Measurements from ENCODE around the gene MPG. TPM values are rescaled to one million over a fixed set of nuclear protein-coding genes. Genes with fewer than 3 reads are reported as not detected.

The MPG gene
- total RNA-seq, 1 donor from 2014 or later, result 40.4 TPM

DNA sequence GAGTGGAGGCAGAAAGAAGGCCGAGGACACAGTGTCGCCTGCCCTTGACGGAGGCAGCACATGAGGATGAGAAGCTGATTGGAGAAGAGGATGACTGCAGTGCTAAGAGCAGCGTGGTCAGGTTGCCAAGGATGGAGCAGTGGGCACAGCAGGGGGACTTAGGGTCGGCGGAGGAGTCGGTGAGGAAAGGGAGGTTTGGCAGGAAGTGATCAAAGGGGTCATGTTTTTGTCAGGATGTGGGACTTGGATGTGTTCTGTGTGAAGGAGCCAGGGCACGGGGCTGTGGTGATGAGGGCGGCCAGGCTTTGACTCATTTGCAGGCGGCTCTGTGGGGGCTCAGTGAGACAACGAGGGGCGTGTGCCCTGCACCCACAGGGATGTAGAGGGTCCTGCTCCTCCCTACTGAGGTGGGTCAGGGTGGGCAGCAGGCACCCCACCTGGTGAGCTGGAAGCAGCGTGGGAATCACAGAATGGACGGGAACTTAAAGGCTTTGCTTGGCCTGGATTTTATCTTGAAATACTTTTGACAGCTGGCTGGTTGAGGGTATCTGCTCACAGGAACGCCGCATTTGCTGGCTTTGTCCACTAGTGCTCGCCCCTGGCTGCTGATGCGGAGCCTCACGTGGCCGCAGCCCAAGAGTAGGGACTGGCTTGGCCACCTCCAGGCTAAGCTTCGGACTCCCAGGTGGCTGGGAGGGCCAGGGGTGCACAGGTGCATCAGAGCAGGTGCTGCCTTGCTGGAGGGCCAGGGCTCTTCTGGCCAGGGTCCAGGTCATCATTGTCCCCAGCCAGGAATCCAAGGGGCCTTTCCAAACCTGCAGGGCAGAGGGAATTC lies 6.0 kb downstream of the MPG start:
- DNase-seq, result no peak

DNA sequence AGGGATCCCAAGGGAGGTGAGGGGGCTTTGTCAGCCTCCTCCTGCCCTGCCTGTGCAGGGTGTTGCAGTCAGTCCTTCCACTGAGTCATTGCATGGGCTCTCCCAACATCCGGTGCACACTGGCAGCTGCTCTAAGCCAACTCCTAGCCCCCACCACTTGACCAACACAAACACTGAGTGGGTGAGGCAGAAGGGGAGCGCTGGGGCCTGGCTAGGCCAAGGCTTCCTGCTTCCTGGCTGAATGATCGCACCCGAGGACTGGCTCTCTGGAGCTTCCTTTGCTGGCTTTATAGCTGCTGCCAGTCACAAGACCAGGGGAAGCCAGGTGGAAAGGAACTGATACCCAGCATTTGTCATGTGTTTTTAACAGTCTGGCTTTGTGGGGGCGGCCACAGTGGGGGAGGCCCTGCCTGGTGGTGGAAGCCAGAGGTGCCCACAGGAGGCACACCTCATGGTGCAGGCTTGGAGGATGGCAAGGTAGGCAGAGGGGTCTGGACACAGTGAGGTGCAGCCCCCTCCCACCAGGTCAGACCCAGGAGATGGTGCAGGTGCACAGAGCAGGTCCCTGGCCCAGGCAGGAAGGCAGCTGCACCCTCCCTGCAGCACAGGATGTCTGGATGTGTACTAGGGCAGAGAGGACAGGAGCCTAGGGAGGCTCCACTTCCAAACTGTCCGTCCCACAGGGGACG lies 6.8 kb downstream of the MPG start:
- DNase-seq, result no peak

DNA sequence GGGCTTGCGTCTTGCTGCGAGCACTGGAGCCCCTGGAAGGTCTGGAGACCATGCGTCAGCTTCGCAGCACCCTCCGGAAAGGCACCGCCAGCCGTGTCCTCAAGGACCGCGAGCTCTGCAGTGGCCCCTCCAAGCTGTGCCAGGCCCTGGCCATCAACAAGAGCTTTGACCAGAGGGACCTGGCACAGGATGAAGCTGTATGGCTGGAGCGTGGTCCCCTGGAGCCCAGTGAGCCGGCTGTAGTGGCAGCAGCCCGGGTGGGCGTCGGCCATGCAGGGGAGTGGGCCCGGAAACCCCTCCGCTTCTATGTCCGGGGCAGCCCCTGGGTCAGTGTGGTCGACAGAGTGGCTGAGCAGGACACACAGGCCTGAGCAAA lies 7.4 kb downstream of the MPG start:
- DNase-seq, result no peak

DNA sequence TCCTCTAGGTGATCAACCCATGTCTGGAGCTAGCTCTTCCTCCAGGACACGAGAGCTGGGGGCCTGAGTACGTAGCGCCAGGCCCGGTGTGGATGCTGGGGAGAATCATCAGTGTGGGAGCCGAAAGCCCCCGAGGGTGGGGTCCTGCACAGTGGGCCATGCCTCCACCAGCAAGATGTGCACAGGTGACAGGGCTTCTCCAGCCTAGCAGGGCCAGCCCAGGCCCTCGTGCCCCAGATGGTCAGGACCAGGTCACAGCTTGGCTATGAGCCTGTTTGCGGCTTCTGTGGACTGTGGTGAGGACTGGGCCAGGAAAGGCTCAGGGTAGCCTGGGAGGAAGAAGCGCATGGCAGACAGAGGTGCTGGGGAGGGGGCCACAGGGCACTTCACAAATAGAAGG lies 7.8 kb downstream of the MPG start:
- no peak for DNase-seq

DNA sequence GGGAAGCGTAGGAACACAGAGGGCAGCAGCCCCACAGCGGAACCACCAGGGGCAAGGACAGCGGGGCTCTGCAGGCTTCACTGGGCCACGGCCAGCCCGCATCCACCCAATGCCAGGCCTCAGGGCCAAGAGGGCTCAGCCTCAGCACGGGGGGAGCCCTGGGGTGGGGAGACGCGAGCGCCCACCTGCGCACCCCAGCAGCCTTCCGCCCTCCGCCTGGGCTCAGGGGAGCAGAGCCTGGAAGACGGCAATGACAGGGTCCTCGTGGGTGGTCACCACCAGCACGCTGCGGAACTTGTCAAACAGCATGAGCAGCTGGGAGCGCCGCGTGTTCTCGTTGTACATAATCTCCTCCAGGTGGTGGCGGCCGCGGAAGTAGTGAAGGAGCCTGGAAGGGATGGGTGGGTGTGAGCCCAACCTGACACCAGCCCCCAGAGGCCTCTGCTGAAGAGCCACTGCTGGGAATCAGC lies 8.5 kb downstream of the MPG start:
- no peak for DNase-seq

DNA sequence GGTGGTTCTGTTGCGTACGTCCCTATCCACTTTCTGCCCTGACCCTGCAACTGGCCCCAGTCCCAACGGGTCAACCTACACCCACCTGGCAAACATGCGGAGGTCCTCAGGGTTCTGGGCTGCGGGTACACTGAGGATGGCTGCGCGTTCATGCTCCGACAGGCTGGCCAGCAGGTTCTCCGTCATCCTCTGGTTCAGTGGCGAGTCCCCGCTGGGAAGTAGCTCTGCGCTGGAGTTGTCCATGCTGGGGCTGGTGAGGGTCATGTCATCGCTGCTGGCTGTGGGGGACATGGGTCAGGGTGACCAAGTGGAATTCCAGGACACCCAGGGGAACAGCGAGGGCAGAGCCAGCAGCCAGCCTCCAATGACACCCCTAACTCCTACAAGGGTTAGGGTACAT lies 10.6 kb downstream of the MPG start:
- DNase-seq, result no peak

DNA sequence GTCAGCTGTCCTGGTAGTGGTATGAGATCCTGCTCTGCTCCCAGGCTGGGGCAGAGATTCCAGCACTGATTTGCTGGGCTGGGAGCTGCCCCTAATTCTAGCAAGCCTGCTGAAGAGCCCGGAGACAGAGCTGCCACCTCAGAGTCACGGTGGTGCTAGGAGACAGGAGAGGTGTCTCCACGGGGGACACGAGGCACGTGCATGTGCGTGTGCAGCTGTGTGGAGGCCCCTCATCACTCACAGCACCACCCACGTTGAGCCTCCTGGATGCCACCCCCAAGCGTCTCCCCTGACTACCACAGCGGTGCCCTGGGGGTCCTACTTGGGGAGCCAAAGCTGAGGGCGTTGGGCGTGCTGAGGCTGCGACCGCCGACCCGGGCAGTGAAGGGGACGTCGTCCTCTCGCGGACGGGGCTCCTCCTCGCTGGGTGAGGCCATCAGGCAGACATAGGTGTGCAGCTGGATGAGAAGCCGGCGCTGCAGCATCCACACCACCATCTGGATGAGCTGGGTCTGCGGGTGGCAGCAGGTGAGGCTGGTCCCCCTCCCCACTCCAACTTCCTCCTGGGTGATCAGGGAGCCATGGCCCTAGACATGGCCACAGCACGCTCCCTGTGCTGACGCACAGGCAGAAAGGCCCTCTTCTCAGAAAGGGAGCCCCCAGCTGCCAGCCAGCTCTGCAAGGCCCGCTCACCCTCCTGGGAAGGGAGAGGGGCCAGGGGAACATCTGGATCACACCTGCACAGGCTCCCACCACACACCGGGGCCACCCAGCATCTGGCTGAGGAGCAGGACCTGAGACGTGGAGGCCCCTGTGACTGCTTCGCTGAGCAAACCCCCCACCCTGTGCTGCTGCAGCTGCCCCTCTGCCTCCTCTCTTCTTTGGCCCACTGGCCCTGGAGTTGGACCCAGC lies 11.6 kb downstream of the MPG start:
- DNase-seq, result no peak

DNA sequence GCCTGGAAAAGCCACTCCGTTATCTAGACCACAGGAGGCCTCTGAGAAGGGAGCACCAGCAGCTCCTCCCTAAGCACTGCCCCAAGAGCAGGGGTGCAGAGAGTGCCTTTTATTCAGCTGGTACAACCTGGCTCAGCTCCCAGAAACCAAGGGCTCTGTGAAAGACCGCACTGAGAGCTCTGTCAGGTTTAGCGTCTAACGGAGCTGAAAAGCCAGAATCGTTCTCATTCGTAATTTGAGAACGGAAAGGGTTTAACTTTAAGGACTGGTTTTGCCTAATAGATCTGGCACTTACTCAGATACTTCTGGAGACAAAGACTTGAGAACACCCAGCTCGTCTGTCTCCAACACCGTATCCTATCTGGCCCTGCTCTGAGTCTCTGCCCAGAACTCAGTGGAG lies 13.5 kb downstream of the MPG start:
- no peak for DNase-seq

DNA sequence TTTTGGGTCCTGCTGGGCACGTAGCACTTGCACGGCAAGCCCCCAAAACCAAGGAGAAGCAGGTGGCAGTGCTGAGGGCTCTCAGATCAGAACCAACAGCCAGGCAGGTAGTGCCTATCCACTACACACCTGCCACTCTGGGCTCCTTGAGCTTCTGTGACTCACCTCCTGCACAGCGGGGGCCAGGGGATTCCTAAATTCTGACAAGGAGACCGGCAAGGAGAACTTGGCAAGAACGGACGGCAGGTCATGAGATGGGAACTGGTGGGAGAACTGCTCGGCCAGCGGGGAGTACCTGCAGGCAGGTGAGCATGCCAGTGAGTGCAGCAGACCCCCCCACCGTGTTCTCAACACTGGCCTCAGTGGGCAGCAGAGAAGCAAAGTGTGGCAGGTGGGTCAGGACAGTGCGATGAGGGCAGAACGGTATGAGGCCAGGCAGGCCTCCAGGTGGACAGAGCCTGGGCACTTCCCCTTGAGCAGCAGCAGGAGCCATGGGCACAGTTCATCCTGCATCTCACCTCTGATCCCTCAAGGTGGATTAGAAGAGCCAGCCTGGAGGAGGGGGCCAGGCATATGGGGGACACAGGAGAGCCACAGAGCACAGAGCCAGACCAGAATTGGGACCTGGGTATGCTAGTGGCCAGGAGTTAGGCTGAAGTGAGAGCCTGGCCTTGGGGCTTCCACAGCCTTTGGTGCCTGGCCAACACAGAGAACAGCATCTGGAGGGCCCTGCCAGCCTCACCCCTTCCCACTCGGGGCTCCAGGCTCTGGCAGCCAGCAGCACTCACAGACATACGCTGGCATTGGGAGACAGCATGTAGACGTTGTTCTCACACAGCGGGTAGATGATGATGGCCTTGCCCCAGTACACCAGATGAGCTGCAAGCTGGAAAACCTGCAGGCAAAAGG lies 14.7 kb downstream of the MPG start:
- no peak for DNase-seq

DNA sequence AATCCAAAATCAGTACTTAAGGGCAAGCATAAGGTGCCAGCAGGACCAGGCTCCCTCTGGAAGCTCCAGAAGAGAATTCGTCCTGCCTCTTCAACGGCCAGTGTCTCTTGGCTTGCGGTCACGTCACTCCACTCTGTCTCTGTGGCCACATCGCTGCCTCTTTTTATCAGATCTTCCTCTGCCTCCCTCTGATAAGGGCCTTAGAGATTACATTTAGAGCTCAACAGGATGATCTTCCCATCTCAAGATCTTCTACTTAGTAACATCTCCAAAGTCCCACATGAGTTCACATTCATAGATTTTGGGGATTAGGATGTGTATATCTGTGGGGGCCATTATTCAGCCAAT lies 16.9 kb downstream of the MPG start:
- DNase-seq, result no peak

DNA sequence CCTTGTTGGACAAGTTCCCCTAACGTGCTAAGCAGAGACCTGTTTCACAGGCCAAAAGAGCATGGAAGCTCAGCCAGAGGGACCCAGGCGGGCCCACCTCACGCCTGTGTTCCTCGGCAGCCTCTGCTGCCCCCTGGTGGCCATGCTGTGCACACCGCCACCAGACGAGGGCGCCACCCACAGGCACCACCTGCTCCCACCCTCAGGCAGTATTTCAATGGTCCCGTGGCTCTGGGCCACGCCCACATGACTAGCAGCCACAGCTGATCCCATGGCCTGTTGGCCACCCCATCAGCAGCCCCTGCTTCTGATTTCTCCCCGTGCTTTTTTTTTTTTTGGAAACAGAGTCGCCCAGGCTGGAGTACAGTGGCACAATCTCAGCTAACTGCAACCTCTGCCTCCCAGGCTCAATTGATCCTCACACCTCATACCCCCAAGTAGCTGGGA lies 18.9 kb downstream of the MPG start:
- DNase-seq, result peak; percentile 54

DNA sequence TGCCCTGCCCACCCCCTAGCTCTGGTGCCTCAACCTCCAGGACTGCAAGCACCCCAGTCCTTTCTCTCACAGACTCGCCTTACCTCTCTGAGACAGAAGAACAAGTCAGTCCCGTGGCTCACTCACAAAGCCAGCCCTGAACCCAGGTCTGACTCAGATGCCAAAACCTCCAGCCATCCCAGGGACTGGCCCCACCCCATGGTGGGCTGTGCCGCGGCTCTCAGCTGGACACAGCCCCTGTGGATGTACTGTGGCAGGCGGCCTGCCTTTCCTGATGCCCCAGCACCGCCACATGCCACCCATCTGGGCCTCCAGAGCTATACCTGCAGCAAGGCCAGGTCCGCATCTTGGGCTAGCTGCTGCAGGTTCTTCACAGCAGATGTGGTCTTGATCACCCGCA lies 19.8 kb downstream of the MPG start:
- DNase-seq, result no peak

DNA sequence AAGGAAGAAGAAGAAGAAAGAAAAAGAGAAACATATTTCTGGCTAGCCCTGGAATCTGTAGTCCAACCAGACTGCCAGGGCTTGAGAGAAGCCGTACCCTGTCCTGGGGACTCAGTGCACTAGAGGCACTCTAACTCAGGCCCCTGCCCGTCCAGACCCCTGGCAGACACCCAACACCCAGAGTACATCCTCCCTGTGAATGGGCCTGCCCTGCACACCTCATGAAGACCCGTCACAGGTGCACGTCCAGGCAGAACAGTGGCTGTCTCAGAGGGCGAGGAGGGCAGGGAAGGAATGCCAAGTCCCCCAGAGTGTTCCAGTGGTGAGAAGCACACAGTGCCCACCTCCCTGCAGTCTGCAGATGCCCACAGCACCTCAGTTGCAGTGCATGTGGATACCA lies 23.0 kb downstream of the MPG start:
- DNase-seq, result no peak

DNA sequence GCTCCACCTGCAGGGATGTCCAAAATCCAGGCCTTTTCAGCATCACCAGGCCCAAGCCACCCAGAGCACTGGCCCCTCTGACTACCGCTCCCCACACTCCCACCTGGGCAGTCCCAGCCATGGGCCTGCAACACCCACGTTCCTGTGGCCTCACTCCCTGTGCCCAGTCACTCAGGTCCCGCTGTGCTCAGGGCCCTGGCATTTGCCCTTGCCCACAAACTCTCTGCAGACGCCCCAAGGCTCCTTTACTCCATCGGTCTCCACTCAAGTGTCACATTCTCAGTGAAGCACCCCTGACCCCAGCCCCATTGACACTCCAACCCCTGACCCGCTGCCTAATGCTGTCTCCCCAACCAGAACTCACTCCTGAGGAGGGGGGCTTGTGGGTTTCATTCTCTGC lies 23.6 kb downstream of the MPG start:
- no peak for DNase-seq

DNA sequence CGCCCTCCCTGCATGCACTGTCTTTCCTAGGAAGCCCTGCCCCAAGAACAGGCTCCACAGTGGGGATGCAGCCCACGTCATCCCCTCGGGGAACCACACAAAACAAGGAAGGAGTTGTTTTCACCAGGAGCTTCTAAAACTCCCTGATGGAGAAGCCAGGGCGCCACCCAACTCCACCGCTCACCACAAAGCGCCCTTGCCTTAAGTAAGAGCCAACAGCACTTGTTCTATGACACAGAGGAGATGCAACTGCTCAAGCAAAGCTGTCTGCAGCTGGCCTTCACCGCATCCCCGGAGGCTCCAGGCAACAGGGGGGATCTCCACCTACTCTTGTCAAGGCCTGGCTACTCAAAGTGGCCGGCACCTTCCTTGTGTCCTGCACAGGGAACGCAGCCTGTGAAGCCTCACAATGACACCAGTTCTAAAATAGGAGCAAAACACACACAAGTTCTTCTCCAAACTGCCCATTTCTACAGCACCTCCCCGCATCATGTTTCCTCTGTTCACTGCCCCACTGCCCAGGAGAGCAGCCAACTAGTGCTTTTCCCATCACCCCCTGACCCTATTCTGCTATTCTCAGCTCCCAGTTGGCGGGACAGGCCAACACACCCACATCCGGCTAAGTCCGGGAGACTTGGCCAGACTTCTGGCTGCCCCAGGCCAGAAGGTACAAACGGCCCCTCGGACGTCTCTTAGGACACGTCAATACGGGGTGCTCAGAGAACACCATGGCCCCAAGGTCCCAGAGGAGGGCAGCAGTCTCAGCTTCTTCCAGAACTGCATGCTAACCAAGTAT lies 24.2 kb downstream of the MPG start:
- no peak for DNase-seq

DNA sequence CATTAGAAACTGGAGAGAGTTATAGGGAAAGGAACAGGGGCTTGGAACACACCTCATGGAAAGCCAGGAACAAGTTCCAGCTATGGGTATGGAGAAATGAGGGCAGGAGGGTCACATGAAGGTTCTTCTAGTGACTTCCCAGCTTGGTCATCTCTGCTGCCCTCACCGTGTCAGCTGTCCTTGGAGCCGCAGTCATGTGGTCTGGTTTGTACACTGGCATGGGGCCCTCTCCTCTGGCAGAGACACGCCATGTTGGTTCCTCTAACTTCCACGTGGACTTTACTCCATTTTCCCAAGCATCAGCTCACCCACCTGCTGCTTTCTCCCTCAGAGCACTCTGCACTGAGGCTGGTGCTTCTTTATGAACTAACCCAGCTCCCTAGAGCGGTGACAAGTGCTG lies 26.3 kb downstream of the MPG start:
- DNase-seq, result no peak

DNA sequence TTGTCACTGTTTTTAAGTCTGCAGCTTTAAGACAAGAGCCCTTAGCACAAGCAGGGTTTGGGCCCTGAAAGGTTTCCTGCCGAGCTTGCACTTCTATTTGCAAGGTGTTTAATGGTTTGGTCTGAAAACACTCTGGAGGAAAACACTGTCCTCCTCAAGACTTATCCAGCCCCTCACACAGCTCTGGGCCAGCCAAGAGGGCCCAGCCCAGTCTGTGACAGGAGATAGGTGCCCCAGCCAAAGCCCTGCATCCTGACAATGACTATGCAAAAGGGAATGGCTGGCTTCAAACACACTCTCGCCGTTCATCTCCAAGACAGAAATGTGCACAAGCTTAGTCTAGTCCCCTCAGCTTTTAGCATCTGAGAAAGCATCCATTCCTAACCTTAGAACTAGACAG lies 26.9 kb downstream of the MPG start:
- no peak for DNase-seq

DNA sequence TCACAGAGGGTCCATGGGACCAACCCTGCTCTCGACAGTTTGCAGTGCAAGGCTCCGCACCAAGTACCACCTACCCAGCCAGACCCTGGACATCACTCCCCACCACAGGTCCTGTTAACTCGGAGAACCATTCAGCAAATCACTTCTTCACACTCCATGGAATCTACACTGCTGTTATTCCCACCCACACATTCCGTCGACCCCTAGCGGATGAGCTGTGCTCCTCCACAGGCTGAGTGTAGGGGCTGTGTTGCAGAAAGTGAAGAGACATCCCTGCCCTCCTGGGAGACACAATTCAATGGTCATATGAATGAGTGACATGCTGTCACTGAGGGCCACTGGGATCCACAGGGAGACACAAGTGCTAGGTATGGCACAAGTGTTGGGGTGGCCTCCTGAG lies 27.5 kb downstream of the MPG start:
- DNase-seq, result no peak

DNA sequence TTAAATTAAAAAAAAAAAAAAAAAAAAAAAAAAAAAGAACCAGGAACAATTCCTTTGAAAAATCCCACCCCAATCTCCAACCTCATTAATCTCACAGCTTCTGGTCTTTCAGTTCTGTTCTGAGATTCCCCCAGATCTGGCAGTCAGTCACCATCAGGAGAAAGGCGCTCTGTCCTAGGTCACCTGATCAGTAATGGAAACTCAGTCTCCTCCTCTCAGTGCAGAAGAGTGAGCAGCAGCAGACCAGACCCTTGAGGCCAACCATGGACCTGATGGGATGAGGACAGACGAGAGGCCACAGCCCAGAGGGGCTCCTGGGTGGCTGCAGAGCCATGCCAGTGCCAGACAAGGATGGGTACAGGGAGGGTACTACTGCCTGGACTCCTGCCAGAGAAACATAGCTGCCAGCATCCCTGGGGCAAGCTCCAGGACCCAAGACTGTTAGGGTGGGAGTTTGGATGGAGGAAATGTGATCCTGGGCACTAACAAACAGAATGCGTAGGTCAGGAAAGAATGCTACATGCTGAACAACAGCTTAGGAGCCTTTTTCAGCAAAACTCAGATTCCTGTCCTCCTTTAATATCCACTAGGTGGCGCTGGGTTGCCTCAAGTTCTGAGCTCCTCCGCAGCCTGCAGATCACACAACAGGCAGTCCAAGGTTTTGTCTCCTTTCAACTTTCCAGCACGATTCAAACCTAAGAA lies 28.7 kb downstream of the MPG start:
- peak; percentile 54 for DNase-seq

DNA sequence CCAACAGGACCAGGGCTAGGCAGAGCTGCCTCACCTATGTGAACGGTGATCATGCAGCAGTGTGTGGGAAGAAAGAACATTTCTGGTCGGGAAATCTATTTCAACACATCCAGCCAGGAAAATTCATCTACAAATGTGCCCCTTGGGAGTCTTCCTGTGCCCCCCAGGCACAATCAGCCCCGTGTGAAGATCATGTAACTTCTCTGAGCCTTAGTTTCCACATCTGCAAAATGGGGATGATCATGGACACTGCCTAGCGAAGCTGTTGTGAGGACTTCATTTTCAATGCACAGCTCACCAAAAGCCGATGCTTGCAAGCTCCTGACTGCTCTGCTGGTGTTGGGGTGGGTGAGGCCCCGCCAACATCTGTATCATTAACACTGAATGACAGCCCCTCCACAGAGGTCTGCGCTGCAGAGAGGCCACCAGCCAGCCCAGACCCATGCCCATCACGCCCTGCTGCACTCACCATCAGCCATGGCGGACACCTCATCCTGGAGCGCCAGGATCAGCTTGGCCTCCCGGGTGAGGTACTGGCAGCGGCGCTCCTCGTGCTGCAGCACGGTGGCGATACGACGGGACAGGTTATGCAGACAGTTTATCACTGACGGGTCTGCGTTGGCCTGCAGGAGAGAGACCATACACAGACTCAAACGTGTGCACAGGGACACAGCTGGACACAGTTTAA lies 34.3 kb downstream of the MPG start:
- DNase-seq, result no peak

All from skin of body (tissue), 2 donors.